B cell (primary cell): ENCODE data around the gene CYTH2. TPM values are rescaled to one million over a fixed set of nuclear protein-coding genes. Genes with fewer than 3 reads are reported as not detected.
"Not testable (repeated sequence)": the region's sequence is repeated elsewhere in the genome, so short reads cannot be mapped to it uniquely, and the experiment has no call there.

Source experiments
- ATAC-seq: fragments of 200-7000 bp; cut with Tn5 transposase; one replicate; pipeline ENCODE4 v1.10.0; 2021; ENCODE audit warnings: low read depth, mild to moderate bottlenecking, moderate number of reproducible peaks, moderate library complexity
- CTCF ChIA-PET: fragments of 350-600 bp; sonication (Branson Sonifier 250); formaldehyde crosslinking; loops from one replicate; lab custom pipeline; 2021; ENCODE audit warnings: antibody characterized with exemption, inconsistent platforms; lab: Charles Lee
- POLR2A ChIA-PET: fragments of 350-600 bp; sonication (Branson Sonifier 250); formaldehyde crosslinking; loops from one replicate; lab custom pipeline; 2021; ENCODE audit warnings: antibody characterized with exemption; lab: Charles Lee
- DNase-seq: peaks from one replicate; pipeline ENCODE4 v3.0.0; 2013
- H2AFZ ChIP-seq: 2 replicates; pipeline ENCODE4 v1.6.1; 2012; ENCODE audit warnings: mild to moderate bottlenecking, low read depth, low read length; ENCODE audit not compliant: insufficient read depth, poor library complexity, severe bottlenecking
- H3K27ac ChIP-seq, 2 donors: 1 replicate in 1 of 2; 2 replicates in 1 of 2; pipeline ENCODE4 v1.5.1; 2012 to 2013; ENCODE audit warnings: low read length in 2 of 2, mild to moderate bottlenecking in 2 of 2, moderate library complexity in 1 of 2
- H3K27me3 ChIP-seq, 4 experiments: fragments of 200-600 bp in 1 of 4; sonication (generic) in 1 of 4; replicated peaks in 1 of 4; 1 replicate in 2 of 4; 2 replicates in 2 of 4; pipeline versions ENCODE4 v1.6.1 to v1.7.0; 2013 to 2016; ENCODE audit warnings: low read length in 3 of 4, mild to moderate bottlenecking in 2 of 4, mixed read lengths in 1 of 4, moderate library complexity in 1 of 4; ENCODE audit not compliant: insufficient read depth in 4 of 4, control insufficient read depth in 3 of 4; ENCODE audit errors: control extremely low read depth in 1 of 4
- H3K36me3 ChIP-seq, 2 experiments: replicated peaks in 1 of 2; 1 replicate in 1 of 2; 2 replicates in 1 of 2; pipeline versions ENCODE4 v1.6.1 to v1.7.1; 2013; ENCODE audit warnings: low read length in 1 of 2; ENCODE audit not compliant: insufficient read depth in 2 of 2, control insufficient read depth in 1 of 2; ENCODE audit errors: control extremely low read depth in 1 of 2, extremely low read depth in 1 of 2
- H3K4me1 ChIP-seq, 2 donors: fragments of 200-600 bp in 1 of 2; sonication (generic) in 1 of 2; 1 replicate in 1 of 2; 2 replicates in 1 of 2; pipeline versions ENCODE4 v1.5.1 to v1.6.1; 2013 to 2017; ENCODE audit warnings: low read length in 2 of 2; ENCODE audit not compliant: control insufficient read depth in 2 of 2, insufficient read depth in 2 of 2
- H3K4me2 ChIP-seq: replicated peaks from 2 replicates; pipeline ENCODE3; 2012; ENCODE audit warnings: mild to moderate bottlenecking, low read depth, low read length; ENCODE audit not compliant: poor library complexity, severe bottlenecking
- H3K4me3 ChIP-seq, 5 experiments: fragments of 200-600 bp in 1 of 5; sonication (generic) in 1 of 5; 1 replicate in 3 of 5; 2 replicates in 2 of 5; pipeline versions ENCODE4 v1.5.1 to v1.7.0; 2011 to 2016; ENCODE audit warnings: low read length in 4 of 5, mild to moderate bottlenecking in 4 of 5, low read depth in 2 of 5, control low read depth in 1 of 5, moderate library complexity in 1 of 5; ENCODE audit not compliant: insufficient read depth in 1 of 5; ENCODE audit errors: control extremely low read depth in 1 of 5, extremely low read depth in 1 of 5
- H3K79me2 ChIP-seq: fragments of 200-600 bp; sonication (generic); one replicate; pipeline ENCODE4 v1.6.0; 2016; ENCODE audit warnings: low read length; ENCODE audit not compliant: control insufficient read depth, insufficient read depth
- H3K9ac ChIP-seq: fragments of 200-600 bp; sonication (generic); 2 replicates; pipeline ENCODE4 v1.6.1; 2017; ENCODE audit warnings: mild to moderate bottlenecking, low read length, moderate library complexity
- H3K9me3 ChIP-seq, 3 donors: one replicate each; pipeline versions ENCODE4 v1.6.1 to v1.7.1; 2013; ENCODE audit warnings: low read length in 2 of 3; ENCODE audit not compliant: control insufficient read depth in 2 of 3, insufficient read depth in 1 of 3; ENCODE audit errors: control extremely low read depth in 1 of 3
- H4K20me1 ChIP-seq: 2 replicates; pipeline ENCODE4 v1.6.0; 2012; ENCODE audit warnings: mild to moderate bottlenecking, low read length; ENCODE audit not compliant: insufficient read depth, control insufficient read depth, poor library complexity, severe bottlenecking
- H3K27ac Mint-ChIP-seq: one replicate; pipeline ENCODE4 v1.8.0; 2021; ENCODE audit warnings: mixed read lengths
- H3K27me3 Mint-ChIP-seq: one replicate; pipeline ENCODE4 v1.8.0; 2021; ENCODE audit warnings: mixed read lengths
- H3K4me1 Mint-ChIP-seq: one replicate; pipeline ENCODE4 v1.8.0; 2021; ENCODE audit warnings: mixed read lengths
- H3K4me3 Mint-ChIP-seq: one replicate; pipeline ENCODE4 v1.8.0; 2021; ENCODE audit warnings: mixed read lengths
- H3K9me3 Mint-ChIP-seq: one replicate; pipeline ENCODE4 v1.8.0; 2022; ENCODE audit warnings: mixed read lengths; ENCODE audit not compliant: insufficient read depth
- EZH2 ChIP-seq: IDR thresholded peaks from 2 replicates; pipeline ENCODE4 v1.6.1; 2012; ENCODE audit warnings: borderline replicate concordance, low read depth, mild to moderate bottlenecking, moderate library complexity, low read length; ENCODE audit not compliant: insufficient read depth, poor library complexity, severe bottlenecking
- WGBS: methylation state at CpG from one replicate; pipeline ENCODE4 v1.1.5; 2013; ENCODE audit warnings: missing lambda C conversion rate; ENCODE audit not compliant: insufficient coverage; 5-methylcytosine and 5-hydroxymethylcytosine counted together
- intact Hi-C: fragments of 100-400 bp; cut with micrococcal nuclease; formaldehyde crosslinking; loops from one replicate; pipeline ENCODE4 v1.10.0; 2022
- polyA plus RNA-seq: library from polyadenylated mRNA; depleted of rRNA; stranded (reverse); fragments of >200 nt; gene quantifications from 2 replicates; pipeline ENCODE4 v1.2.3, GENCODE V29; 2012
- total RNA-seq, 2 donors: library from RNA; stranded (reverse); fragments of 120-200 nt in 1 of 2; gene quantifications; 1 replicate in 1 of 2; 2 replicates in 1 of 2; pipeline versions ENCODE4 v1.2.3 to v1.2.4, GENCODE V29; 2013 to 2022
- TF ChIP-seq, protein P1 (sequence below): fragments of 200-600 bp; IDR thresholded peaks from one replicate; pipeline ENCODE4 v1.8.0; 2022; ENCODE audit warnings: antibody characterized with exemption, mild to moderate bottlenecking

CYTH2 gene
- total and polyA plus RNA-seq, 2 donors (not counting 1 experiment from before 2014, with no cell fraction given), result 40.7 to 56.0 TPM

DNA sequence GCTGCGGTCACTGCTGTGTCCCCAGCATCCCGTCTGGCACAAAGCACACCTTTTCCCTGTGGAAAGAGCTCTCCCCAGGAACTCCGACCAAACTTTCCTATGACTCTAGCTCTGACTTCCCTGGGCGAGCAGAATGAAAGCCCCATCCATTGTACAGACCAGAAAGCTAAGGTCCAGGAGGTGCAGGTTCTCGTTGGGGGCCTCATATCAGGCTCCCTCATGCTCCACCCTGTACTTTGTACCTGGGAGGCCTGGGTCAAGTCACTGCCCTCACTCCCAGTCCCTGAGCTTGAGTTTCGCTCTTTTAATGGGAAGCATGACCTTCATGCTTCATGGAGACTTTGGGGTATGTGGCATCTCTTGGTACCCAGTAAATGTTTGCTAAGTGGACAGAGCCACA lies 18.4 kb downstream of the CYTH2 start:
- no peak overlapping the region for H3K4me3 Mint-ChIP-seq
- no peaks in the 10 kb centered on the region for H3K9me3 Mint-ChIP-seq
- peaks cover 23% of the 10 kb centered on the region for H3K4me1 Mint-ChIP-seq
- no peak for ATAC-seq
- ChIA-PET CTCF (interaction anchor here (0.5 to 5.5 kb wide), 8 partner anchors 12 to 230 kb away, joined by 3 to 65 read pairs (median 5); no protein-coding TSS in a partner anchor), POLR2A (no interaction called here)
- Histone ChIP-seq H3K36me3 (no peaks in the 10 kb centered on the region), H3K9ac (no peak overlapping the region), H3K27ac (no peak overlapping the region), H3K9me3 (peaks cover 0 to 14% (median 0%) of the 10 kb centered on the region in 3 donors), H3K27me3 (peaks cover 0 to 16% (median 8%) of the 10 kb centered on the region in 4 experiments), H4K20me1 (peaks cover 6% of the 10 kb centered on the region), H3K4me1 (peaks cover 25 to 30% of the 10 kb centered on the region in 2 donors), H3K4me2 (no peak overlapping the region), H2AFZ (no peak overlapping the region), H3K79me2 (no peaks in the 10 kb centered on the region), H3K4me3 (no peak overlapping the region)
- intact Hi-C loops, result no loop called here
- DNase-seq, result no peak
- peaks cover 10% of the 10 kb centered on the region for H3K27me3 Mint-ChIP-seq
- 93% methylated on average over 6 of the region's 6 CpGs for WGBS
- H3K27ac Mint-ChIP-seq, result no peak overlapping the region
- TF ChIP-seq, protein P1, sequence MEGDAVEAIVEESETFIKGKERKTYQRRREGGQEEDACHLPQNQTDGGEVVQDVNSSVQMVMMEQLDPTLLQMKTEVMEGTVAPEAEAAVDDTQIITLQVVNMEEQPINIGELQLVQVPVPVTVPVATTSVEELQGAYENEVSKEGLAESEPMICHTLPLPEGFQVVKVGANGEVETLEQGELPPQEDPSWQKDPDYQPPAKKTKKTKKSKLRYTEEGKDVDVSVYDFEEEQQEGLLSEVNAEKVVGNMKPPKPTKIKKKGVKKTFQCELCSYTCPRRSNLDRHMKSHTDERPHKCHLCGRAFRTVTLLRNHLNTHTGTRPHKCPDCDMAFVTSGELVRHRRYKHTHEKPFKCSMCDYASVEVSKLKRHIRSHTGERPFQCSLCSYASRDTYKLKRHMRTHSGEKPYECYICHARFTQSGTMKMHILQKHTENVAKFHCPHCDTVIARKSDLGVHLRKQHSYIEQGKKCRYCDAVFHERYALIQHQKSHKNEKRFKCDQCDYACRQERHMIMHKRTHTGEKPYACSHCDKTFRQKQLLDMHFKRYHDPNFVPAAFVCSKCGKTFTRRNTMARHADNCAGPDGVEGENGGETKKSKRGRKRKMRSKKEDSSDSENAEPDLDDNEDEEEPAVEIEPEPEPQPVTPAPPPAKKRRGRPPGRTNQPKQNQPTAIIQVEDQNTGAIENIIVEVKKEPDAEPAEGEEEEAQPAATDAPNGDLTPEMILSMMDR, result no peak
- TF ChIP-seq EZH2, result no peak

DNA sequence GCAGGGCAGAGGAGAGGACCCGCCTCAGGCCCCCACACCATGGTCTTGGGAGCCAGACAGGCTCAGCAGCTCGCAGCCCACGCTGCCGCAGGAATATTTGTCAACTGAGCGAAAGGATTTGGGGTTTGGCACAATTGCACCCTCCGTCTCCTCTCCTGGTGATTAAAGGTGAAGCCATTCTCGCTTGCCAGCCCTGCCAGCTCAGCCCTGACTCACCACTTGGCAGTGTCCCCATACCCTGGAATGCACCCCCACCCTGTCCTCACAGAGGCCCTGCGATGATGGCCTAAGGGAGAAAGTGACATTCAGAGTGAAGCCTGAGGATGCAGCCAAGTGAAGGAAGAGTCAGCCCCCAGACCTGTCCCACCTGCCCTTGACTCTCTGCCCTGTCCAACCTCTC lies 18.8 kb downstream of the CYTH2 start:
- ChIA-PET POLR2A (no interaction called here), CTCF (interaction anchor here (0.5 to 5.5 kb wide), 6 partner anchors 12 to 230 kb away, joined by 3 to 65 read pairs (median 7); no protein-coding TSS in a partner anchor)
- H3K79me2 ChIP-seq, result no peaks in the 10 kb centered on the region
- Mint-ChIP-seq H3K9me3 (no peaks in the 10 kb centered on the region), H3K4me3 (no peak overlapping the region), H3K27me3 (peaks cover 14% of the 10 kb centered on the region), H3K4me1 (peaks cover 26% of the 10 kb centered on the region), H3K27ac (no peak overlapping the region)
- ATAC-seq, result no peak
- H4K20me1 ChIP-seq, result peaks cover 6% of the 10 kb centered on the region
- no peak overlapping the region for H3K9ac ChIP-seq
- TF ChIP-seq, protein P1, result no peak
- intact Hi-C loops, result no loop called here
- H3K4me2 ChIP-seq, result no peak overlapping the region
- no peaks in the 10 kb centered on the region for H3K36me3 ChIP-seq
- DNase-seq, result no peak
- H3K9me3 ChIP-seq, result peaks cover 0 to 18% (median 0%) of the 10 kb centered on the region in 3 donors
- no peak overlapping the region for H3K27ac ChIP-seq
- H3K4me1 ChIP-seq, result peaks cover 29 to 34% of the 10 kb centered on the region in 2 donors
- H2AFZ ChIP-seq, result no peak overlapping the region
- H3K4me3 ChIP-seq, result no peak overlapping the region
- WGBS, result 96% methylated on average over 8 of the region's 8 CpGs
- H3K27me3 ChIP-seq, result peaks cover 0 to 20% (median 10%) of the 10 kb centered on the region in 4 experiments

DNA sequence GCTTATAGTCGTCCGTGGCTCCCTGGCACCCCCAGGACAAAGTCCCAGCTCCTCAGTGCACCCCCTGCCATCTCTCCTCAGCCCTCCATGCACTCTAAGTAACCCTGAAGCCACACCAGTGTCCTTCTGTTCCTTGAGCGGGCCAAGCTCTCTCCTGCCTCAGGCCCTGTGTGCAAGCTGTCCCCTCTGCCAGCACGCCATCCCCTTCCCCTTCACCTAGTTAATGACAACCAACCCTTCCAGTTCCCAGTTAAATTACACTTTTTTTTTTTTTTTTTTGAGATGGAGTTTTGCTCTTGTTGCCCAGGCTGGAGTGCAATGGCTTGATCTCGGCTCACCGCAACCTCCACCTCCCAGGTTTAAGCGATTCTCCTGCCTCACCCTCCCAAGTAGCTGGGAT lies 19.3 kb downstream of the CYTH2 start:
- H4K20me1 ChIP-seq, H3K4me2 ChIP-seq, H3K4me3 Mint-ChIP-seq, H3K9me3 Mint-ChIP-seq, H3K4me3 ChIP-seq, H3K9ac ChIP-seq, H3K36me3 ChIP-seq, intact Hi-C loops, DNase-seq, H2AFZ ChIP-seq, ATAC-seq, POLR2A ChIA-PET, H3K79me2 ChIP-seq, H3K27ac ChIP-seq: not testable (repeated sequence)
- H3K27me3 ChIP-seq, result peaks cover 0 to 23% (median 10%) of the 10 kb centered on the region in 4 experiments
- peak overlapping the region; percentile 7 for H3K27ac Mint-ChIP-seq
- peaks cover 14% of the 10 kb centered on the region for H3K27me3 Mint-ChIP-seq
- H3K9me3 ChIP-seq, result peaks cover 0 to 22% (median 0%) of the 10 kb centered on the region in 3 donors
- CTCF ChIA-PET, result interaction anchor here (1.1 to 5.5 kb wide), 11 partner anchors 8 to 174 kb away, joined by 3 to 65 read pairs (median 8); no protein-coding TSS in a partner anchor
- H3K4me1 Mint-ChIP-seq, result peaks cover 27% of the 10 kb centered on the region
- WGBS, result 94% methylated on average over 3 of the region's 7 CpGs
- peaks cover 30 to 38% of the 10 kb centered on the region in 2 donors for H3K4me1 ChIP-seq
